NOMO-1 treated with dmso at 0.1 percent for 144 hours (cell line): ENCODE data around the gene CHURC1.

Experiments
- DNase-seq: peaks from one replicate; lab custom pipeline; 2025; ENCODE audit not compliant: unreplicated experiment; lab: John Stamatoyannopoulos, UW

The CHURC1 gene

GRCh38 chr14:64954491-64955240 lies 40.4 kb downstream of the CHURC1 start:
- no peak for DNase-seq

GRCh38 chr14:64955297-64955696 lies 41.0 kb downstream of the CHURC1 start:
- DNase-seq = no peak

GRCh38 chr14:64956697-64957406 lies 42.6 kb downstream of the CHURC1 start:
- no peak for DNase-seq

- DNase-seq = no peak
These were observed 43.9 kb downstream of the CHURC1 start for GRCh38 chr14:64958201-64958600.

GRCh38 chr14:64958743-64959142 lies 44.5 kb downstream of the CHURC1 start:
- no peak for DNase-seq

- DNase-seq = no peak
These were observed 46.6 kb downstream of the CHURC1 start for GRCh38 chr14:64960762-64961276.

- DNase-seq = no peak
These were observed 49.4 kb downstream of the CHURC1 start for GRCh38 chr14:64963611-64964010.

GRCh38 chr14:64965356-64966000 lies 51.2 kb downstream of the CHURC1 start:
- DNase-seq = no peak

- no peak for DNase-seq
These were observed 52.7 kb downstream of the CHURC1 start for GRCh38 chr14:64966976-64967375.

GRCh38 chr14:64968167-64968566 lies 53.9 kb downstream of the CHURC1 start:
- no peak for DNase-seq

GRCh38 chr14:64968651-64969050 lies 54.4 kb downstream of the CHURC1 start:
- no peak for DNase-seq

GRCh38 chr14:64970041-64970440 lies 55.8 kb downstream of the CHURC1 start:
- no peak for DNase-seq

- DNase-seq = no peak
These were observed 56.7 kb downstream of the CHURC1 start for GRCh38 chr14:64970776-64971477.

- DNase-seq = no peak
These were observed 57.3 kb downstream of the CHURC1 start for GRCh38 chr14:64971491-64971942.

GRCh38 chr14:64971943-64972791 lies 57.9 kb downstream of the CHURC1 start, which contains the start of gene RAB15:
Gene RAB15, minus strand, starts transcription at chr14:64972336. Its CDS starts 260 bp downstream, at chr14:64972076.
- DNase-seq = no peak

GRCh38 chr14:64973026-64973442 lies 58.8 kb downstream of the CHURC1 start:
- DNase-seq = no peak

- DNase-seq = no peak
These were observed 59.6 kb downstream of the CHURC1 start for GRCh38 chr14:64973826-64974225.

- DNase-seq = no peak
These were observed 60.3 kb downstream of the CHURC1 start for GRCh38 chr14:64974563-64974962.

GRCh38 chr14:64979336-64980074 lies 65.2 kb downstream of the CHURC1 start:
- DNase-seq = no peak
